Skeletal muscle satellite cell (primary cell): ENCODE measurements around the gene DGAT2. TPM values are rescaled to one million over a fixed set of nuclear protein-coding genes. Genes with fewer than 3 reads are reported as not detected.

Experiments used
- H3K27me3 ChIP-seq: 2 replicates; pipeline ENCODE4 v1.7.0; 2013; ENCODE audit warnings: low read length; ENCODE audit not compliant: control insufficient read depth, insufficient read depth
- H3K36me3 ChIP-seq: 2 replicates; pipeline ENCODE4 v1.7.0; 2013; ENCODE audit warnings: mild to moderate bottlenecking, control low read depth, low read length; ENCODE audit not compliant: insufficient read depth
- H3K4me1 ChIP-seq: 2 replicates; pipeline ENCODE4 v1.7.0; 2013; ENCODE audit warnings: low read length; ENCODE audit not compliant: control insufficient read depth, insufficient read depth
- H3K4me2 ChIP-seq: 2 replicates; pipeline ENCODE4 v1.7.0; 2013; ENCODE audit warnings: mild to moderate bottlenecking, low read length
- H3K4me3 ChIP-seq: 2 replicates; pipeline ENCODE4 v1.7.0; 2013; ENCODE audit warnings: low read length
- H3K9ac ChIP-seq: 2 replicates; pipeline ENCODE4 v1.7.0; 2013; ENCODE audit warnings: mild to moderate bottlenecking, low read depth, low read length, moderate library complexity
- H3K9me3 ChIP-seq: replicated peaks from 2 replicates; pipeline ENCODE4 v1.7.0; 2013; ENCODE audit warnings: mild to moderate bottlenecking, control low read depth, low read length
- small RNA-seq: library from RNA; depleted of rRNA; stranded (forward); fragments of <200 nt; gene quantifications from one replicate; pipeline ENCODE3, GENCODE V24; 2012

Gene DGAT2

DNA sequence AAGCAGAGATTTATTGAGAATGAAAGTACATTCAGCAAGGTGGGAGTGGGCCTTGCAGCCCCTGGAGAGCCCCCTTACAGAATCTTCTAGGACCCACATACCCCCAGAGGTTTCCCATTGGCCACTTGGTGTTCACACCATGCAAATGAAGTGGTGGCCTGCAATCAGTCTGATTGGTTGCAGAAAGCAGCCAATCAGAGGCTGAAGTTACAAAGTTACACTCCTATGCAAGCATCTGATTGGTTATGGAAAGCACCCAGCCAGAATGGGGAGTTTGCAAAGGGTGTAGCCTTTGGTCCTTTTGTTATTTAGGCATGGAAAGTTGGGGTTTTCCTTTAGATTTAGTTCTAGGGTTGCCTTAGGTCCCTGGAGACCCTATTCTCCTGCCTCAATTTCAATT is 81.3 kb downstream of the DGAT2 start:
- H3K27me3 ChIP-seq: no peaks in the 10 kb centered on the region
- no peak overlapping the region for H3K9ac ChIP-seq
- H3K4me1 ChIP-seq: peaks cover 10% of the 10 kb centered on the region
- H3K9me3 ChIP-seq: no peaks in the 10 kb centered on the region
- H3K4me3 ChIP-seq: no peak overlapping the region
- H3K36me3 ChIP-seq: peaks cover 3% of the 10 kb centered on the region
- no peak overlapping the region for H3K4me2 ChIP-seq

DNA sequence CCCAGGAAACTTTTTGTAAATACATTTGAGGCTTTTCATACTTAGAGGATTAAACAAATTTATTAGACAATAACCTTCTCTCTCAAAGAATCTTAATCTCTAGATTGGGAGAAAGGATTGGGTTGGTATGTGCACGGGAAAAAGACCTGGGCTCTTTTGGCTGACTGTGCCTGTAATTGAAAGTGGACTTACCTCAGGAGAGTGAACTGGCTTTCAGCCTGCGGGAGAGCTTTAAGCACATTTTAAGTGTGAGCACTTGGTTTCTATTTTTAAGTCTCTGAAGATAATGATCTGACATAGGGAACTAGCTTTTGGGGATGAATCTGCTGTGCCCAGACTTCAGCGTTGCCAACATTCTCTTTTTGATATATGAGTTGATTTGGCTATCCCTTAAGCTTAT is 82.2 kb downstream of the DGAT2 start:
- Histone ChIP-seq H3K4me2 (peak overlapping the region; percentile 31), H3K4me1 (peaks cover 10% of the 10 kb centered on the region), H3K27me3 (no peaks in the 10 kb centered on the region), H3K9ac (peak overlapping the region; percentile 16), H3K36me3 (peaks cover 3% of the 10 kb centered on the region), H3K9me3 (no peaks in the 10 kb centered on the region), H3K4me3 (no peak overlapping the region)

Small RNA genes within 50 kb of the gene (small RNA-seq; reads per million reads assigned to genes)
- gene RF00019 (not detected), gene RN7SL786P (not detected)
